GM19193 (cell line): Measurements from ENCODE around the gene TNFRSF13B.

Experiments used
- POLR2A ChIP-seq: IDR thresholded peaks from 4 replicates; pipeline ENCODE4 v1.6.1; 2011; ENCODE audit not compliant: insufficient read depth, insufficient read length; ENCODE audit errors: extremely low read depth

TNFRSF13B gene

DNA sequence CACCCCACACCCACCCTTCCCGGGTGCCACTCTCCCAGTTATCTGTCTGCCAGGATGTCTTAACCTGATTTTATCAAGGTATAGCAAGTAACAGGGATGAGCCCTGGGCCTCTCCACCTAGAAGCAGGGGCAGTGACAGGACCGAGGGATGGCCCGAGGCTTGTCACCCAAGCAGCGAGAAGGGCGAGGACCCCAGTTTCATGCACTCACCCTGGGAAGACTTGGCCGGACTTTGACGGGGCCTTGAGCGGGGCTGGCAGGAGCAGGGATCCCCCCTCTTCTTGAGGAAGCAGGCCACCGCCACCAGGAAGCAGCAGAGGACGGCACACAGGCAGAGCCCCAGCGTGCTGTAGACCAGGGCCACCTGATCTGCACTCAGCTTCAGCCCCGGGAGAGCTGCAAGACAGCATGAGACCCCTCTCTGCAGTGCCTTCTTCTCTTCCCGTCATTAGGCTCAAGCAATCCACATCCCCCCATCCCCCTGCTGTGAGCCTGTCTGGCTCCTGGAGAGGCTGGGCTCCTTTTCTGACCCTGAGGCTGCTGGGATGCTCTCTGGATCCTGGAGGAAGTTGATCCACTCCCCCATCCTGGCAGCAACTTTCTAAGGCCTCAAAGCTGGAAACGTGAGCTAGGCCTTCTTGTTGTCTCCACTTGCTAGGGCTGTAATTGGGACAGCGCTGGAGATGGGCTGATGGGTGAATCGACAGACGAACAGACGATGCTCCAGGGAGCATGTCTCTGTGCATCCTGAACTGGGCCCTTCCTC lies 31.6 kb downstream of the TNFRSF13B start:
- TF ChIP-seq POLR2A = no peak

DNA sequence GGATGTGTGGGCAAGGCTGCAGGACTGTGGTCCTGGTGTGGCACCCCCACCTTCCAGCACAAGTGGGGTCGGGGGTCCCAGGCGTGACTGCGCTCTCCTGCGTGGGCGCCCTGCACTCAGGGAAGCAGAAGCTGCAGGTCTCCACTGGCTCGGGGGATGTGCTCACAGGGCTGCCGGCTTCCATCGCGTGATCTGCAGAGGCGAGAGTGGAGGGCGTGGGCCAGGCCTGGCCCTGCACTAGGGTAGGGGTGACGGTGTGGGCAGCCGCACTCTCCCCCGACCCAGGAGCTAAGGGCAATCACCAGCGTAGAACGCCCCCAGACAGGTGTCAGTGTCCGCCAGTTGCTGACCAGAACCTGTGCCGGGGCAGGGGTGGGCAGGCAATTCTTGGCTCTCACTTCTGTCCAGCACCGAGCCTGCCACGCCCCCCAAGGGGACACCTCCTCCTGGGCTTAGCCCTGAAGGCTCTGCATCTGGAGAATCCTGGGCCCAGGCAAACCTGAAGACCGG lies 32.3 kb downstream of the TNFRSF13B start:
- TF ChIP-seq POLR2A = no peak

DNA sequence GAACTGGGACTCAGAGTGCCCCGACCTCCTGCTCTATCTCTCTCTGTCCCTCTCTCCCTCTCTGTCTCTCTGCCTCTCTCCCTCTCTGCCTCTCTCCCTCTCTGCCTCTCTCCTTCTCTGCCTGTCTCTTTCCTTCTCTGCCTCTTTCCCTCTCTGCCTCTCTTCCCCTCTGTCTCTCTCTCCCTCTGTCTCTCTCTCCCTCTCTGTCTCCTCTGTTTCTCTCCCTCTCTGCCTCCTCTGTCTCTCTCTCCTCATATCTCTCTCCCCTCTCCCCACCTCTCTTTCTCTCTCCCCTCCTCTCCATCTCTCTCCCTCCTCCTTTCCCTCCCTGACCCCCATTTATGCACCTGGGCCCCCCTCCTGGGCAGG lies 32.7 kb downstream of the TNFRSF13B start:
- no peak for TF ChIP-seq POLR2A

DNA sequence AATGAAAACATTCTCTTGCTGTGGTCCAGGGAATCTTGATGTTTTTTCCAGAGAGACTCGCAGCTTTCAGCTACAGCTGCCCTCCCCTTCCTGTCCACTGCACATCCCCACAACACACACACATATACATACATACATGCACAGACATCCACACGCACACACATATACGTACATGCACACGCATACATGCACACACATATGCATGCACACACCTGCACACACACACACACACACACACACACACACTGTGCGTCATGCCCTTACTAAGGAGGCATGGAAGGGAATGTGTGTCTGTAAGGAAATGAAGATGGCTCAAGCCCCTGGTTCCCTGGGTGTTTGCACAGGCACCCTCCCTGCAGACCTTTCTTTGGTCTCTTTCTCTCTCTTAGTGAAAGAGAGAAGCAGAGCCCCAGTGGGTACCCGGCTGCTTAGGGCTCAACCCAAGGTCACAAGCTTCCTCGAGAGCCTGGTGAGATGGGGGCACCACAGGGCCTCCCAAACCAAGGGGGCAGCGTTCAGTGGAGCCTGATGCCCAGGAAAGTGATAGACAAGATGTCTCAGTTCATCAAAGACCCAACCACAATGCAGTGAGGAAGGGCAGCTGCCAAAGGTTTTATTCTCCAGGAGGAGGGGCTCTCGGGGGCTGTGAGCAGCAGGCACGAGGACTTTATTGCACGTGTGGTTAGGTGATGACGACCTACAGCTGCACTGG lies 33.3 kb downstream of the TNFRSF13B start:
- TF ChIP-seq POLR2A = no peak

DNA sequence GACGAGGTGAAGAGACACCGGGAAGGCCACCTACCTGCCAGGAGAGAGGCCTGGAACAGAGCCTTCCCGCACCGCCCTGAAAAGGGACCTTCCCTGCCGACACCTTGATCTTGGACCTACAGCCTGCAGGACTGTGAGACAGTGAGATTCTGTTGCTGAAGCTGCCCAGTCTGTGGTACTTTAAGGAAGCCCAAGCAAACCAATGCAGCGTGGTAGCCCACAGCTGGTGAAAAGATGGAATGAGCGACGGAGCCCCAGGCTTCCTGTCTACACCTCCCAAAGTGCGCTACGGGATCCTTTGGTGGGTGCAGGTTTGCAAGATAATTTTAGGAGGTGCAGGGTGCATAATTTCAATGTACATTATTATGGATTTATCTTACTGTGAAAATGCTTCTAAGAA lies 33.9 kb downstream of the TNFRSF13B start:
- no peak for TF ChIP-seq POLR2A

DNA sequence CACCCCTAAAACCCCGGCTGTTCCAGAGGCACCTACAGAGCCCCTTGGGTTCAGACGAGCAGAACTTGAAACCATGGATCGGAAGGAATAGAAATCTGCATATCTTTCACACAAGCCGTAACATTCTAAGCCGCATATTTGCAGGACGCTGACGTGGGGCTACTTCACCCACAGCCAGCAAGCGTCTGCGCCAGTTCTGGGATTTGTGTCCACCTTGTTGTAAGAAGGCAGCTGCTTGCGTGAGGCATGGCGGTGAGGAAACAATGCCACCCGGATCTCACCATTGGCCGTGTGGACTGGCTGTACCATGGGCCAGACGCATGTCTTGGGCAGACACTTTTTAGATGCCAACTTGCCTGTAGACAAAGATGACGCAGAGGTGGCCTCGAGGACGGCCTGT lies 34.5 kb downstream of the TNFRSF13B start:
- TF ChIP-seq POLR2A = no peak

DNA sequence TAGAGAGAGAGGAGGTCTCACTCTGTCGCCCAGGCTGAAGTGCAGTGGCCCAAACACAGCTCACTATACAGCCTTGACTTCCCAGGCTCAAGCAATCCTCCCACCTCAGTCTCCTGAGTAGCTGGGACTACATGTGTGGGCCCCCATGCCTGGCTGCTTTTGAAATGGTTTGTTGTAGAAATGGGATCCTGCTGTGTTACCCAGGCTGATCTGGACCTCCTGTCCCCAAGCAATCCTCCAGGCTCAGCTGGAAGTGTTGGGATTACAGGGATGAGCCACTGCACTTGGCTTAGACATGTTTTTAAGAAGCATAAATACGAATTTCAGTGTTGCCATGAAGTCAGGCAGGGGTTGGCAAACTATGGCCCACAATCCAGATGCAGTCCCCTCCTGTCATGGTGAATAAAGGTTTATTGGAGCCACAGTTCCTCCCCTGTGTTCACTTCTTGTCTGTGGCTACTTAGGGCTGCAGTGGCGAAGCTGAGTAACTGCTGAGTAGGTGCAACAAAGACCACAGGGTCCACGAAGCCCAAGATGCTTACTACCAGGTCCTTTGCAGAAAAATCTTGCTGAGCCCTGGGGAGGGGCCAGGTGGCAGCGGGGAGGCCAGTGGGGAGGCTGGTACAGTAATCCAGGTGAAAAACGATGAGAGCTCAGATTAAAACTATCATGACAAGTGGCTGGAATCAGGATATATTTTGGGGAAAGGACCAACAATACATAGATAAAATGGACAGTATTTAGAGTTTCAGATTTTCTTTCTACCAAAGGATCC lies 35.2 kb downstream of the TNFRSF13B start:
- TF ChIP-seq POLR2A = no peak

DNA sequence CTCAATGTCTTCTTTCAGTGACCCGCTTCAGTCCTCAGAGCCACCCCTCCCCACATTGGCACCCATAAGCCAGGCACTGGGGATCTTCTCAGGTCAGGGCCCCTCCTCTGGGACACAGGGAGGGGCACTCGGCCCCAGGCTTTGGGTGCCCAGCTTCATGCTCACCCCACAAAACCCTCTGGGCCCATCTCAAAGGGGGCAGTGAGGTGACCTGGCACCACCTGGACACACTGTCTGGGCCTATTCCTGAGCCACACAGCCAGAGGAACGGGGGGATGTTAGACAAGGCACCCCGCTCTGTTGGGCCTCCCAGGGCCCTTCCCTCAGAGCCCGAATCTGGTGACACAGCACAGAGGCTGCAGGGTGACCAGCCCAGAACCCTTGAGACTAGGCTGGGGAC lies 36.1 kb downstream of the TNFRSF13B start:
- TF ChIP-seq POLR2A = no peak

DNA sequence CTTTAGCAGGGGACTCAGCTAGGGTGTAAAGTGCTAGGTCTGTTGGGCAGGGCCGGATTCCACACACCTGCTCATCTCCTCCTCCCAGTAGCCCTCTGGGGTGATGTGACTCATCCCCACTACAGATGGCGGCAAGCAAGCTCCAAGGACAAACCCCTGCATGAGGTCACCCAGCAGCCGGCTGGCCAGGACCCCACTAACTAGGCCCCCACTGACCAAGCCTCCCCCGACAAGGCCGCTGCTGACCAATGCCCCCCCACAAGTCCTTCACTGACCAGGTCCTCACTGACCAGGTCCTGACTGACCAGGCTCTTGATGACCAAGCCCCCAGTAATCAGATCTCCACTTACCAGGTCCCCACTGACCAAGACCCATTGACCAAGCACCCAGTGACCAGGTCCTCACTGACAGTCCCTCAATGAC lies 36.7 kb downstream of the TNFRSF13B start:
- no peak for TF ChIP-seq POLR2A

DNA sequence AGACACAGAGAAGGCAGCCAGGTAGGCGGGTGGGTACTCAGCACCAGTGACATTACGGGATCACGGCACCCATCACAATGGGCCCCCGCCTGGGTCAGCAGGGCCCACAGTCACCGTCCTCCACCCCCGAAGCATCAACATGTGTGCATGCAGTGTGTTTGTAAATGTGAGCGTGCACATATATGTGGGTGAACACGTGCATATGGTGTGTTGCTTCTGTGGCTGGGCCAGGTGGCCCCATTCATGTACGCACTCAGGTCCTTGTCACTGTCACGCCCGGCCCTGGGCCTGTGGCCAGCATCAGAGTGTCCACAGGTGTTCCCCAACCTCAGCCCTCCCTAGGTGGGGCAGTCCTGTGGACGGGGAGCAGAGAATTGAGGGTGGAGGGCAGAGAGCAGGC lies 37.1 kb downstream of the TNFRSF13B start:
- TF ChIP-seq POLR2A = no peak

DNA sequence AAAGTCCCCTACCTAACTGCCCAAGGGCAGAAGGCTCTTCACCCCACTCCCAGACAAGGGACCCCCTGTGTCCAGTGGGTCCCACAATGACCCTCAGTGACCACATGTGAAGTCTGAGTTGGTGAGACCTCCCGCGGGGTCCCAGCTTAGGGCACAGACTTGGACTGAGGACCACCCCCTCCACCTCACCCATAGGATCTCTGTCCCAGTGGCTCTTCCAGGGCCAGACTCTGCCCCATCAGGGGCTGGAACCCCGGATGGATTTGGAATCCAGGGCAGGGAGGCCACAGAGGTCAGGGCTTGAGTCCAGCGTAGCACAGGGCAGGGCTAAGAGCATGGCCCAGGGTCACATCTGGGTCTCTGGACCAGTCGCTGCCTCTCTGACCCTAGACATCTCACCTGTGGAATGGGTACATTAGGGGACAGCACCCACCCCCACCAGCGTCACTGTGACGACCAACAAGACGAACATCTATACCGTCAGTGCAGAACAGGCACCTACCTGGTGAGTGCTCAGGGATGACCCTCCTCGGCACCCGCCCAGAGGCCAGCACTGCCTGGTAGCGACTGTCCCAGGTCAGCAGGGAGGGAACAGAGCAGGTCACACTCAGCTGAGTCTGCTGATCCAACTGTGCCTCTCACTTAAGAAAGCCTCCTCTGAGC lies 37.7 kb downstream of the TNFRSF13B start:
- no peak for TF ChIP-seq POLR2A

DNA sequence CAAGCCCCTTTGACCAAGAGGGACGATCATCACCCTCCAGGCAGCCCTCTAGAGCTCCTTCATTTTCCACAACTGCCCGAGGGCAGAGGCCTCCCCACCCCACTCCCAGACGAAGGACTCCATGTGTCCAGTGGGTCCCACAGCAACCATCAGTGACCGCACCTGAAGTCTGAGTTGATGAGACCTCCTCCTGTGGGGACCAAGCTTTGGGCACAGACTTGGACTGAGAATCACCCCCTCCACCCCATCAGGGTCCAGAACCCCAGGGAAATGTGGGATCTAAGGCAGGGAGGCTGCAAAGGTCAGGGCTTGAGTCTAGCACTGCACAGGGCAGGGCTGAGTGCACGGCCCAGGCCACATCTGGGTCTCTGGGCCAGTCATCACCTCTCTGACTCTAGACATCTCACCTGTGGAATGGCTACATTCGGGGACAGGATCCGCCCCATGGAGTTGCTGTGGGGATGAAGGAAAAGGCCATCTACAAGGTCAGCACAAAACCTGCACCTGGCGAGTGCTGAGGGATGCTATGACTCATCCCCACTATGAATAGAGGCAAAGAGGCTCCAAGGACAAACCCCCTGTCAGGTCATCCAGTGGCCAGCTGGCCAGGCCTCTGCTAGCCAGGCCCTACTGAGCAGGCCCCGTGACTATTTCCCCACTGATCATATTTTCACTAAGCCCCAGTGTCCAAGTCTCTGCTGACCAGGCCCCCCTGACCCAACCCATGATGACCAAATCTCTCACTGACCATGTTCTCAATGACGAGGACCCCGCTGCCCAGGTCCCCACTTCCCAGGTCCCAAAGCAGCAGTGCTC lies 38.4 kb downstream of the TNFRSF13B start:
- TF ChIP-seq POLR2A = no peak

DNA sequence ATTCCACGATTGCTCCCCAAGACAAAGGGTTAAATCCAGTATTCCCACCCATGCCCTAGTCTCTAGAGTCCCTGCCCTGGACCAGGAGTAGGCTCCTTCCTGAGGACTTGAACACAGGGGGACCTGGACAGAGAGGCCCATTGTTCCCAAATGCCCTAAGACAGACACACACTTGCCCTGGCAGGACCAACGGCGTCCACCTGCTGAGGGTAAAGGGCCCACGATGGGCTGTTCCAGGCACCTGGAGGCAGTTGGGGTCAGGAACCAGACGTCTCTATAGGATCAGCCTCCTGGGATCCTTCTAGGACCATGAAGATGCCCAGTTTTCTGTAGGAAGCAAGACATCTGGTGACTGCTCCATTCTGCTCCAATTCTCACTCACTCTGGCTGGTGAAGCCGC lies 39.3 kb downstream of the TNFRSF13B start:
- TF ChIP-seq POLR2A = no peak

DNA sequence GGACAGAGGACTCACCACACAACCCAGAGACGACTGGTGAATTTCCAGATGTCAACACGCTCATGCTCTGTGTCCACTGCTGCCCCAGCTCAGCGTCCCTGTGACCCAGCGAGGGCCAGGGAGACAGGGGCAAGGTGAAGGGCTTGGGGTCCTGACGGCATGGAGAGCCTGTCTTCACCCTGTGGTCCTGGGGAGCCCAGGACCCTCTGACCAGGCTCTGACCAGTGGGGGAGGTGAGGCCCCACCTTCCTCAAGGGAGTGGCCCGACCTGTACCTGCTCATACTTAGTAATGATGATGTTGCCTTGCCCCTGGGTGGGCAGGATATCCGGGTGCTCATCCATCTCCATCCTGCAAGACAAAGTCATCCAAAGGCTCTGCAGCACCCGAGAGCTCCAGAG lies 39.8 kb downstream of the TNFRSF13B start:
- no peak for TF ChIP-seq POLR2A
